ENCODE data around the gene TXNDC12.
"Not testable (repeated sequence)": the region's sequence is repeated elsewhere in the genome, so short reads cannot be mapped to it uniquely, and the experiment has no call there.

DNA sequence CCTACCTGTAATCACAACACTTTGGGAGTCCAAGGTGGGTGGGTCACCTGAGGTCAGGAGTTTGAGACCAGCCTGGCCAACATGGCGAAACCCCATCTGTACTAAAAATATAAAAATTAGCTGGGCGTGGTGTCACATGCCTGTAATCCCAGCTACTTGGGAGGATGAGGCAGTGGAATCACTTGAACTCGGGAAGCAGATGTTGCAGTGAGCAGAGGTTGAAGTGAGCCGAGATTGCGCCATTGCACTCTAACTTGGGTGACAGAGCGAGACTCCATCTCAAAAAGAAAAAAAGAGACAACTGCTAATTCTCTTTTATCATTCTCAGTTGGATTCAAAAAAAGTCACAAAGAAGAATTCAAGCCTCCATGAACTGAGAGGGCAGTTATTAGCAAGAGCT, 22.3 kb upstream of the TXNDC12 start:
- TF ChIP-seq, protein P1, sequence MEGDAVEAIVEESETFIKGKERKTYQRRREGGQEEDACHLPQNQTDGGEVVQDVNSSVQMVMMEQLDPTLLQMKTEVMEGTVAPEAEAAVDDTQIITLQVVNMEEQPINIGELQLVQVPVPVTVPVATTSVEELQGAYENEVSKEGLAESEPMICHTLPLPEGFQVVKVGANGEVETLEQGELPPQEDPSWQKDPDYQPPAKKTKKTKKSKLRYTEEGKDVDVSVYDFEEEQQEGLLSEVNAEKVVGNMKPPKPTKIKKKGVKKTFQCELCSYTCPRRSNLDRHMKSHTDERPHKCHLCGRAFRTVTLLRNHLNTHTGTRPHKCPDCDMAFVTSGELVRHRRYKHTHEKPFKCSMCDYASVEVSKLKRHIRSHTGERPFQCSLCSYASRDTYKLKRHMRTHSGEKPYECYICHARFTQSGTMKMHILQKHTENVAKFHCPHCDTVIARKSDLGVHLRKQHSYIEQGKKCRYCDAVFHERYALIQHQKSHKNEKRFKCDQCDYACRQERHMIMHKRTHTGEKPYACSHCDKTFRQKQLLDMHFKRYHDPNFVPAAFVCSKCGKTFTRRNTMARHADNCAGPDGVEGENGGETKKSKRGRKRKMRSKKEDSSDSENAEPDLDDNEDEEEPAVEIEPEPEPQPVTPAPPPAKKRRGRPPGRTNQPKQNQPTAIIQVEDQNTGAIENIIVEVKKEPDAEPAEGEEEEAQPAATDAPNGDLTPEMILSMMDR (IDR thresholded peaks at IDR 0.05), result not testable (repeated sequence)
- TF ChIP-seq POLR2A (IDR thresholded peaks at IDR 0.05; ENCODE audit: low read depth); POLR2AphosphoS5 (IDR thresholded peaks at IDR 0.05): not testable (repeated sequence)
